ENCODE results near the gene C1GALT1C1L.
A peak's percentile ranks its signal among the peaks of the same experiment; 100 is the strongest.
"Not testable (repeated sequence)": the region's sequence is repeated elsewhere in the genome, so short reads cannot be mapped to it uniquely, and the experiment has no call there.

C1GALT1C1L gene

DNA sequence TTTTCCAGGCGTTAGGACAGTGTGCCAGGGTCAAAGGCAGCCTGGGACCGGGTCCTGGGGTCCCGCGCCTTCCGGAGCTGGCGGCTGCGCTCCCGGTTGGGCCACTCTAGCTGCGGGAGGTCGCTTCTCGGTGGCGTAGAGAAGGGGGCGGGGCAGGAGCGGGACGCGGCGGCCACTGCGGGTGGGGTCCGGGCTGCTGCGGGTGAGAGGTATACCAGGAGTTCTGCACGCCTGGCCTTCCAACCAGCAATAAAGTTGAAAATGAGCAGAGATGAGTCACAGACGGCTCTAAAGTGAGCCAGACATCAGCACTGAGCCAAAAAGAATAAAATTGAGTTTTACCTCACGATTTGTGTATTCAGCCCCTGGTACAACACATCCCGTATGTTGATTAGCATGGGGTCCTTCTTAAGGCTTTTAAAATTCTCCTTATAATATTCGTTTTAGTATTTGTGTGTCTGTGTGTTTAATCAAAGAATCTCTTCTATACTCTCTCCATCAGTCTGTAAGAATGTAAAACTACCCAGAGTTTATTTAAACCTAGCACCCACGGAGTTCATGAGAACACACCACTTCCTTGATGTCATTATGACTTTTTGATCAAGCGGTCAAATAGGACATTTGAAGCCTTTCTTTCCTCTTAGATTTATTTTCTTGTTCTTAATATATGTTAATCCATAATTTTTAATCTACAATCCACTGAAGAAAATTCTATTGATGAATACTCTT, at the start of gene C1GALT1C1L:
Gene C1GALT1C1L (minus strand): TSS at position 108 of the 729 bp plus-strand sequence. CDS start 107 bp downstream, at position 1.
- FAIRE-seq, result peak; percentile 84
- DNase-seq (ENCODE audit: low spot score), result peak; percentile 89

DNA sequence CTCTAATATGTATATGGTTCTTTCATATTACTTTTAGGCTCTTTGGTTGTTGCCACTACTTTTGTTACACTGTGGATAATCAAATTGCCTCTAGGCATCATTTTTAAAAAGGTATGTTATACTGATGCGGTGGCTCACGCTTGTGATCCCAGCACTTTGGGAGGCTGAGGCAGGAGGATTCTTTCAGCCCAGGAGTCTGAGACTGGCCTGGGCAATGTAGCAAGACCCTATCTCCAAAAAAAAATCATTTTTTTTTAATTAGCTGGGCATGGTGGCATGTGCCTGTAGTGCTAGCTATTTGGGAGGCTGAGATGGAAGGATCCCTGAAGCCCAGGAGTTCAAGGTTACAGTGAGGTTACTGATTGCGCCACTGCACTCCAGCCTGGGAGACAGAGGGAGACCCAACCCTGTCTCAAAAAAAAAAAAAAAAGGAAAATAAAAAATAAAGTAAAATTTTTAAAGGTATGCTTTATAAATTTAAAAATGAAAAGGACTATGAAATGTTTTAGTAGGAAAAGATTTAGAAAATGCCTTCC, 49.5 kb upstream of the C1GALT1C1L start:
- DNase-seq (ENCODE audit: low spot score) (no peak), FAIRE-seq (no peak)

DNA sequence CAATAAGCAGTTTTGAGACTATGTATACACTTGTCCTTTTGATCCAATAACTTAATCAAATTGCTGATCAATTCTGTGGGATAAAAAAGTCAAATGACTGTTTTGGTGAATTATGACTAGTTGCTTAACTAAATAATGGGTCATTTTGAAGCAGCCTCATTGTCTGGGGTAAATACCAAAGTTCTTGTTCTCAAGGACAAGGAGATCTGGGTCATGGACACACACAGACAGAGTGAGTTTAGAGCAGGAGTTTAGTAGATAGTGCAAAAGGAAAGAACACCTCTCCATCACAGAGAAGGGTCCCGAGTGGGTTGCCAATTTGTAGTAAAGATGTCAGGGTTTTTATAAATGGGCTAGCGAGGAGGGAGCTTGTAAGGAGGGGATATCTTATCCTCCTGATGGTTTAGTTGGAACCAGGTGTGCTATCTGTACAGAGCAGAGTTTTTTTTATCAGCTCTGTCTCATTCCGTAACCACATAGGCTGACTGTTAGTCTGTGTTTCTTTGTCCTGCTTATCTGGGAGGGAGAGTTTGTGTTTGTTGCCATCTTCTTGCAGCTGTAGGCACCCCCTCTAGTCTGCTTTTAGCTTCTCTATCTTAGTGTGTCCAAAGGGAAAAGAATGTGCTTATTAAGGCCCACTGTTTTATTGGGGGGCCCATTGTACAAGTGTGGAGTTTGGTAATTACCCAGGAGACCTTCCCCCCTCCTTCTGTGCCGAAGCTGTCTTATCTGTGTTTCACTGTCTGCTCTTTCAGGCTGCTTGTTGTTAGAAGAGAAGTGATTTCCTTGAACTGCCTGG, 48.7 kb upstream of the C1GALT1C1L start:
- FAIRE-seq, result no peak
- DNase-seq (ENCODE audit: low spot score), result no peak

DNA sequence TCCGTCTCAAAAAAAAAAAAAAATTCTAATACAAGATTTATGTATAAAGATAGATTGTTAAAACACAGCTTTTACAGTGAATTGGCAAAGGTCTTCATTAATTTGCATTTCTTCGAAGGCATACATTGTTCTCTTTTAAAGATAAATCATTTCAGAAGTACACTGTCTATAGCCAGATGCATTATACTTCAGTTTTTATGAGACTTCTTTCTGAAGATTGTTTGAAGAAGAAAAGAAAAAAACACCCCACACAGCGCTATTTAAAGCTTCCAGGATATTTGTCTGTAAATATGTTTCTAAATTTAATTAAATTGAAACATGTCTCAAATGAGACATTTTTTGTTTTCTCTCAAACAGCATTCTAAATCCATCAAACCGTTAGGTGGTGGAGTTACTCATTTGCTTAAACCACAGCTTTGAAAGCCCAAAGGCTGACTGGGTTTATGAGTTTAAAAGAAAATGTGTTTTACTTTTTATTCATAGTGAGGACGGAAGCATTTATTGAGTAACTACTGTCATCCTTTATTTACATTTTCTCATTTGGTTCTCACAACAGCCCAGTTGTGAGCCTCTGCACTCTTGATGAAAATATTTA, 42.4 kb upstream of the C1GALT1C1L start:
- no peak for FAIRE-seq
- DNase-seq (ENCODE audit: low spot score), result no peak

DNA sequence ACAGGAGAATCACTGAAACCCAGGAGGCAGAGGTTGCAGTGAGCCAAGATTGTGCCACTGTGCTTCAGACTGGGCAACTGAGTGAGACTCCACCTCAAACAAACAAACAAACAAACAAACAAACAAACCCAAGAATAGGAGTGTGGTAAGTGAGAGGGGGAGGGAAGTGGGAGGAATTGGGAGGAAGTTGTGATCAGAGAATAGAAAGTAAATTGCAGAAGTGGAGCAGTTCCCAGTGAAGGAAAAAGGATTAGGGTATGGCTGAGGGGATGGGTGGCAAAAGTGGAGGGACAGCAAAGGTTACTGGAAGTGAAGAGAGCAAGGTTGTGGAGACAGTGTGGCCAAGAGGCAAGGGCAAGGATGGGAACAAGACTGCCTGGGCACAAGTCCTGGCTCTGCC, 41.1 kb upstream of the C1GALT1C1L start:
- no peak for DNase-seq (ENCODE audit: low spot score)
- no peak for FAIRE-seq

DNA sequence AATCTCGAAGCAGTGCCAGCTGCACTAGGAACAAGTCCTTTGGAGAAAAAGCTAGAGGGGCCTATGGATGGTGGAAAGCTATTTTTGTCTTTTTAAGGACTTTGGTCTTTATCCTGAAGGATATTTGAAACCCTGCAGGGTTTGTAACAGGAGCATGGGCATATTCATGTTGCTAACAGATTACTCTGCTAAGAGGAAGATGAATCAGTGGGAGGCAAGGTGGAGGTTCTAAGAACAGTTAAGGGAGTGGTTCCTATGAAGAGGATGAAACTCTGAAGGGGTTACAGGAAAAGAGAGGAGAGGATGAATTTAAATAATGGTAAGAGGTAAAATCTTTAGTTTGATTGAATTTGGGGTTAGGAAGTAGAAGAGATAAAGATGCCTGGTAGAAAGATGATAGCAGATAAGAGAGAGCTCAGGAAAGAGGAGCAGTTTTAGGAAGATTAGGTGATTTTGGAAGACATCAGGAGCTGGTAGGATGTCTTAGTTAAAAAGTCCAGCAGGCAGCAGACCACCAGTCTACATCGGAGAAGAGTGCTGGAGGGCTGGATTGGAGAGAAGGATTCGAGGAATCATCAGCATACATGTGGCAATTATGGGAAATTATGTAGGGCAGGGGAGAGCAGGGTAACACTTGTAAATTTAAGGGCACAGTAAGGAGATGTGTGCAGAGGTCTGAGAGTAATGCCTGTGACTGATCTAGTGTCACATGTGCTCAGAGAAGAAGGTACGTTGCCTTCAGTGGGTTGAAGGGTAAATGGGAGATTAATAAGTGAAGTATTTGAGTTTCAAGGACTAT, 39.3 kb upstream of the C1GALT1C1L start:
- DNase-seq (ENCODE audit: low spot score) (no peak), FAIRE-seq (no peak)

DNA sequence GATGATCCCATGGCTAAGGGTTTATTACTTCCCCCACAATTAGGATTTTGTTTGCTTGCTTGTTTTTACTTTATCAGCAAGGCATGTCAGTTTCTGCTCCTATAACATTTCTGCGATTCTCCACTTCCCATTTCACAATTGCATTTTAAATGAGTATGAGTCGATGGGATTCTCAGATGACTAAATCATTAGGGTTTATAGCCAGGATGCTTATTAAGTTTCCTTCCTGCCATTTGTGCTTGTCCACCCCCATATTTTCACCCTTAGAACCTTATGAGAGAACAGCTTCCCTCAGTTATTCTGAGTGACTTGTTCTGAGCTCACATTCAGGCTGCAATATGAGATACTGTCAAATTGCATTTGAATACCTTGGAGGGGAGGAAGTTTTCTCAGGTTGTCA, 37.9 kb upstream of the C1GALT1C1L start:
- FAIRE-seq (no peak), DNase-seq (ENCODE audit: low spot score) (no peak)

DNA sequence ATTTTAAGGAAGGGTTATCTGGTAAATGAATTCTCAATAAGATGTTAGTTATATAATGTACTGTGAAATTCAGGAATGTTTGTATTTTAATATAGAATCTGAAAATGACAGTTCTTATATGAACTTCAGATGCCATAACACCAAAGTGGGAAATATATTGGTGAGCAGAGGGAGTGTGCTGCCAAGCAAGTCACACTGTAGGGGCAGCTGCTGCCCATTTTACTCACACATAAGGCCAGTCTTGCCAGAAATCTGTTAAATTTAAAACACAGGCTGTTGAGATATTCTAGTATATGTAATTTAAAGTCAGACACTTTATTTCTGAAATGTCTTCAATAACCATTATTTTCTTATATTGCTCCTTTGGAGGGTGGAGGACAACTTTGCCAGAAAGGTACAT, 34.6 kb upstream of the C1GALT1C1L start:
- DNase-seq (ENCODE audit: low spot score) (no peak), FAIRE-seq (no peak)

DNA sequence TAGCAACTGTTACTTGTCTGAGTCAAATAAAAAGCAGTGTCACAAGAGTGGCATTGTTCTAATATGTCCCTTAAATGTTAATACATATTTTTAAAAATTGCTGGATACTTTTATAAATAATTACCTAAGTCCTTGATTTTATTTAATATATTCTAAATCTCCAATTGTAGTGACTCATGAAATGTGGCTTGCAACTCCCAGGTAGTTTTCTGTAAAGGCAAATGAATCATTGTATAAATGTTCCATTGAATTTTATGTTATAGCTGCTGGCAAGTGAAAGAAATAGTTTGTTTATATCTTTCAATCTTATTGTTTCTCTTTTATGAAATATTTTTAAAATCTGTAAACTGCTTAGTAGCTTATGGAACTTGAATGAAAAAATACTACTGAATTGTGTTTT, 32.7 kb upstream of the C1GALT1C1L start:
- DNase-seq (ENCODE audit: low spot score), result no peak
- FAIRE-seq, result no peak

DNA sequence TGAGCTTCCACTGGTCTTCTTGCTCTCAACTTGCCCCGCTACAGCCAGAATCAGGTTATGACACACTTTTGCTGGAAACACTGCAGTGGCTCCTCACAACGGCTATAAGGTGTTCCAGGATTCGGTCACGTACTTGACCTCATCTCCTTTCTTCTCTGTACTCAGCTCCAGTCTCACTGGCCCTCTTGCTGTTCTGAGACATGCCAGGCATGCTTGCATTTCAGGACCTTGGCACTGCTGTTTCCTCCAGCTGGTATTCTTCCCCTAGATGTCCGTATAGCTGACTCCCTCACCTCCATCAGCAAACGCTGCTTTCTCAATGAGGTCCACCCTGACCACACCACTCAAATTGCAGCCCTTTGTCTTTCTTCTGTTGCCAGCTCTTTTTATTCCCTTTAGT, 31.9 kb upstream of the C1GALT1C1L start:
- FAIRE-seq (no peak), DNase-seq (ENCODE audit: low spot score) (no peak)

DNA sequence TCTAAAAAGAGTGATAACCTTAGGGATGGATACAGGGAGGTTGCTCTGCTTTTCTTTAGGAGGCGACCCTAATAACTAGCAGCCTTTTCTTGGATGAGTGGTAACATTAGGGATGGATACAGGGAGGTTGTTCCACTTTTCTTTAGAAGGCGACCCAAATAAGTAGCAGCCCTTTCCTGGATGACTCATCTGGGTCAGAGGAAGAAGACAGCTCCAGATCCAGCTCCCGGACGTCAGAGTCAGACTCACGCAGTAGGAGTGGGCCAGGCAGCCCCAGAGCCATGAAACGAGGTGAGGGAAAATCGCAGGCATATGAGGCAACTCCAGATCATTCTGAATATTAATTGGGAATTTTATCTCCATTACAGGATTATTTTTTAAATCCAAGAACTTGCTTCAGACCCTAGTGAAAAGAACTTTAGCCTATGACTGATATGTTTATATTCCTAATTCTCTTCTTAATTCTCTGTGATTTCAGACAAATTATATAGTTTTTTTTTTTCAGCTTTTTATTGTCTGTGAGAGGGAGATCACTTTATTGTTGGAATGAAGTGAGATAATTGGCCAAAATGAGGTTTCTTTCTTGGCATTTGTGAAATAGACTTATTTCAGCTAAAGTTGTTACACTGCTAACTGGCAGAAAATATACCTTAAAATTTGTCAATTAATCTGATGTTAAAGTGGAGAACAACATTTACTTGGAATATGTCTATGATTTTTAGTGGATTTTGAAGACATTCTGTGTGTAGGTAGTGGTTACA, 31.2 kb upstream of the C1GALT1C1L start:
- peak; percentile 81 for DNase-seq (ENCODE audit: low spot score)
- FAIRE-seq, result no peak

DNA sequence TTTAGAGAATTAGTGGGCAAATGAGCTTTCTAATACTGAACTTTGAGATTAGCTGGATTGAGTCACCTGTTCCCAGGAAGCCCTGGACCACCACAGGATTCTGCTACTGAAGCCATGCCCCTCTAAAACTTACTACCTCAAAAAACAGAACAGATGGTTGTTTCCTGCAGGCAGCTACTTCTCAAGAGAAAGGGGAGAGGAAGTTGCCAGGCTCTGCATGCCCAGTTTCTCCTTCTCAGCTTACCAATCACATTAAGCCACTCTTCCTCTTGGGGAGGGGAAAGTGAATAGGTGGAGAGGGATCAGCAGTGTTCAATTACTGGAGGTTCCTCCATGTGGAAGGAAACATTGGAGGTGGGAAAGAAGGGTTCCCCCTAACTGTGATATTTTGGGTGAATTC, 24.9 kb upstream of the C1GALT1C1L start:
- FAIRE-seq (no peak), DNase-seq (ENCODE audit: low spot score) (no peak)

DNA sequence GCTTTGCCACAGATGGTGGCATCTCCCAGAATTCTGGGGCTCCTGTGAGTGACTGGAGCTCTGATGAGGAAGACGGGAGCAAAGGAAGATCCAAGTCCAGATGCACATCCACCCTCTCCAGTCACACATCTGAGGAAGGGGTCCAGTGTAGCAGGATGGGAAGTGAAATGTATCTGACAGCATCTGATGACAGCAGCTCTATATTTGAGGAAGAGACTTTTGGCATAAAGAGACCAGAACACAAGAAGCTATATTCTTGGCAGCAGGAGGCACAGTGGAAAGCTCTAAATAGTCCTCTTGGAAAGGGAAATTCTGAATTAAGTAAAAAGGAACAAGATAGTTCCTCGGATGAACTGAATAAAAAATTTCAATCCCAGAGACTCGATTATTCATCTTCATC, 23.5 kb upstream of the C1GALT1C1L start:
- no peak for DNase-seq (ENCODE audit: low spot score)
- FAIRE-seq, result no peak

DNA sequence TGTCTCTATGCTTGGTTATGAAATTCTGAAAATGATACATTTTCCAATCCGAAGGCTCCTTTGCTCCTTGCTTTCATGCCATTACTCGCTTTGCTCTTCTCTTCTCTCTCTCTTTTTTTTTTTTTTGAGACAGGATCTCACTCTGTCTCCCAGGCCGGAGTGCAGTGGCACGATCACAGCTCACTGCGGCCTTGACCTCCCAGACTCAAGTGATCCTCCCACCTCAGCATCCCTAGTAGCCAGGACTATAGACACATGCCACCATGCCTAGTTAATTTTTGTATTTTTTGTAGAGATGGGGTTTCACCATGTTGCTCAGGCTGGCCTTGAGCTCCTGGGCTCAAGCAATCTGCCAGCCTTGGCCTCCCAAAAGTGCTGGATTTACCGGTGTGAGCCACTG, 21.9 kb upstream of the C1GALT1C1L start:
- not testable (repeated sequence) for DNase-seq (ENCODE audit: low spot score); FAIRE-seq

DNA sequence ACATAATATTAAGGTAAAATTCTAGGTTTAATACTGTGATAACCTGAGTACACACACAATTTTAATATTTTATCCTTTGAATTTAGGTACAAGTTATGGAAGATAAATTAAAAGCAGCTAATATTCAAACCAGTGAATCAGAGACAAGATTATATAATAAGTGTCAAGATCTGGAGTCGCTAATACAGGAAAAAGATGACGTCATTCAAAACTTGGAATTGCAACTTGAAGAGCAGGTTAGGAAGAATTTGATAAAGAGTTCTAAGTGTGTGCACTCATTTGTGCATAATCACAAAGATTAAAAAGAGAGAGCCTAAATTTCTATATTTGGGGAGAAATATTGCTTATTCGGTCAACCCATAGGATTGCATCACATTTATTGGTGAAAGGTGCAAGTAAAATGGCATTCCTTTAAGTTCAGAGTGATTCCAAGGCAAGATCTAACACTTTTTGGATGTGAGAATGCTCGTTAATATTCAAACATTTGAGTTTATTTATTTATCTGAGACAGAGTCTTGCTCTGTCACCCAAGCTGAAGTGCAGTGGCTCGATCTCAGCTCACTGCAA, 16.3 kb upstream of the C1GALT1C1L start:
- DNase-seq (ENCODE audit: low spot score) (no peak), FAIRE-seq (no peak)

DNA sequence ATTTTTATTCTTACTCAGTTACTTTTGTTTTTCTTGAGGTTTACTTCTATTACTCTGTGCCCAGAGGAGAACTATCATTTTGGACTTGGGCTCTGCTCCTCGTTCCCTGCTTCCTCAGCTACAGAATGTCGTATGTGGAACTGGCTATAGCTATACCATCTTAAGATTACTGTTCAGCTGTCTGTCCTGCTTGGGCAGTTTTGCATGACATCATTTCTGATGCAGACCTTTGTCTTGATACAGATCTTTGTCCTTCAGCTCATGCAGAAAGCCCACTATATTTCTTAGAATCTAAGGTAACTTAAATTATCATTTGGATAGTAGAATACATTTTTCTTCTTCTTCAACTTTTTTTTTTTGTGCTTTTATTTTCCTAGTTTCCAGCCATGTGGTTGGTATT, 13.8 kb upstream of the C1GALT1C1L start:
- no peak for DNase-seq (ENCODE audit: low spot score)
- no peak for FAIRE-seq

DNA sequence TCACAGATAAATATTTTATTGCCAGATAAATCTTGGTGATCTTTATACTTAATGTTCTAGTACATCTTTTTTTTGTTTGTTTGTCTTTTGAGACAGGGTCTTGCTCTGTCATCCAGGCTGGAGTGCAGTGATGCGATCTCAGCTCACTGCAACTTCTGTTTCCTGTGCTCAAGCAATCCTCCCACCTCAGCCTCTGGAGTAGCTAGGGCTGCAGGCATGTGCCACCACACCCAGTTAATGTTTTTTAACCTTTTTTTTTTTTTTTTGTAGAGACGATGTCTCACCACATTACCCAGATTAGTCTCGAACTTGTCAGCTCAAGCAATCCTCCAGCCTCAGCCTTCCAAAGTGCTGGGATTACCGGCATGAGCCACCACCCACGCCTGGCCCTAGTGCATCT, 9.1 kb upstream of the C1GALT1C1L start:
- DNase-seq (ENCODE audit: low spot score), result no peak
- FAIRE-seq, result no peak

DNA sequence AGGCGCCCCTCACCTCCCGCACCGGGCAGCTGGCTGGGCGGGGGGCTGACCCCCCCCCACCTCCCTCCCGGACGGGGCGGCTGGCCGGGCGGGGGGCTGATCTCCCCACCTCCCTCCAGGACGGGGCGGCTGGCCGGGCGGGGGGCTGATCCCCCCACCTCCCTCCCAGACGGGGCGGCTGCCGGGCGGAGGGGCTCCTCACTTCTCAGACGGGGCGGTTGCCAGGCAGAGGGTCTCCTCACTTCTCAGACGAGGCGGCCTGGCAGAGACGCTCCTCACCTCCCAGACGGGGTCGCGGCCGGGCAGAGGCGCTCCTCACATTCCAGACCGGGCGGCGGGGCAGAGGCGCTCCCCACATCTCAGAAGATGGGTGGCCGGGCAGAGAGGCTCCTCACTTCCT, 1.6 kb upstream of the C1GALT1C1L start:
- not testable (repeated sequence) for DNase-seq (ENCODE audit: low spot score); FAIRE-seq

DNA sequence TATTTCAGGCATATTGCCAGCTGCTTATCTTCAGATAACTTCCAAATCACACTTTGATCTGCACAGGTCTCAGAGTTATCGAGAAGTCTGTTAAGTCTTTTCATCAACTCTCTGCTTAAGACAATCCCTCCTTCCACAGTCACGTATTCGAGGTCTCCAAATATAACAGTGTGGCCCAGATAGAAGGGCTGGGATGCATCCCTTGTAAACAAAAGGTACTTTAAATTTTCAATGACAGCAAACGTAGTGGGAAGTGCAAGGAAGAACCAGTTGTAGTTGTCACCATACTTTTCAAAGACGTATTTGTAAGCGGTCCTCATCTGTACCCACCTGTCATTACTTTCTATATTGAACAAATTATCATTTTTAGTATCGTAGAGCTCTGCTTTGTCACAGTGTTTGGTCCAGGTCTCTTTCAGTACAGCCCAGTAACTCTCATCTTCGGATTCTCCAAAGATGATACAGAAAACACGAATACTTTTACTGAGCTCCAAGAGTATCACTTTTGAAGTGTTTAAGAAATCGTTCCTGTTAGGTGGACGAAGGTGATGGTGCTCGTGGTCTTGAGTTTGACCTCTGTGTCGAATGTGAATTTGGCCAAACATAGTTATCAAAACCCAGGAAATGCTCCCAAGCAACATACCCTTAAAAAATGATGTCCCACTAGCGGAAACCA, 445 bp downstream of the C1GALT1C1L start:
- FAIRE-seq (peak; percentile 69), DNase-seq (ENCODE audit: low spot score) (no peak)

DNA sequence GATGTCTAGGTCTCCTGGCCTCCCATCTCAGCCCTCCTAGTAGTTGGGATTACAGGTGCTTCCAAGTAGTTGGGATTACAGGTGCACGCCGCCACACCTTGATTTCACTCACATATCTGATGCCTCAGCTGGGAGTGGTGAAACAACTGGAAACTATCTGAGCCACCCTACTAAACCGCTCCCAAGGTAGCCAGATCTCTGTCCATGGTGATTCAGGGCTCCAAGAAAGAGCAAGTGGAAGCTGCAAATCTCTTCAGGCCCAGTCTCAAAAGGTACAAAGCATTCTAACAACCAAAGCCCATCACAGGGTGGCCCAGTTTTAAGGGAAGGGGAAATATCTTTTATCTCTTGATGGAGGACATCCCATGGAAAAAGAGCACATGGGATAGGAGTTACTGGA, 19.0 kb downstream of the C1GALT1C1L start:
- FAIRE-seq (no peak), DNase-seq (ENCODE audit: low spot score) (no peak)

Data from urothelium cell line (cell line).